GM12878 (cell line): ENCODE measurements around the gene ARSD. TPM values are rescaled to one million over a fixed set of nuclear protein-coding genes. Genes with fewer than 3 reads are reported as not detected.

Source experiments
- ATAC-seq: fragments of 200-7000 bp; cut with Tn5 transposase; 3 replicates; pipeline ENCODE4 v1.9.1; 2020; ENCODE audit warnings: mild to moderate bottlenecking, moderate library complexity
- BruUV-seq: library from RNA; stranded (reverse); fragments of 400-500 nt; replicated peaks from 2 replicates; lab custom pipeline; 2021; lab: Mats Ljungman, UMichigan
- CTCF ChIA-PET: fragments of 300-600 bp; sonication (Branson Sonifier 250); formaldehyde crosslinking; extraction: SDS; loops from one replicate; lab custom pipeline; 2021; ENCODE audit warnings: inconsistent platforms; lab: Yijun Ruan, JAX
- POLR2A ChIA-PET: fragments of 350-600 bp; formaldehyde crosslinking; extraction: SDS; loops from one replicate; lab custom pipeline; 2021; ENCODE audit warnings: inconsistent platforms; lab: Charles Lee
- RAD21 ChIA-PET: fragments of 300-600 bp; sonication (Branson Sonifier 250); formaldehyde crosslinking; loops from one replicate; lab custom pipeline; 2023; ENCODE audit warnings: antibody characterized with exemption; ENCODE audit not compliant: unreplicated experiment; lab: Charles Lee
- SMC1A ChIA-PET: fragments of 300-600 bp; sonication (Branson Sonifier 250); formaldehyde crosslinking; loops from one replicate; lab custom pipeline; 2023; ENCODE audit not compliant: unreplicated experiment, uncharacterized antibody; lab: Charles Lee
- DNase-seq: peaks from one replicate; pipeline ENCODE4 v3.0.0-alpha.2; 2011; ENCODE audit warnings: low read depth, low spot score
- FAIRE-seq: peaks from 3 replicates; lab custom pipeline; 2011; peaks lifted over from hg19 to GRCh38; lab: Jason Lieb, UNC
- H2AFZ ChIP-seq: 2 replicates; pipeline ENCODE4 v1.6.0; 2011; ENCODE audit warnings: low read depth, low read length, control low read depth; ENCODE audit not compliant: control insufficient read depth
- H3K27ac ChIP-seq: 2 replicates; pipeline ENCODE4 v1.5.1; 2011; ENCODE audit warnings: control low read depth; ENCODE audit not compliant: control insufficient read depth, insufficient read depth
- H3K27me3 ChIP-seq, 2 experiments: replicated peaks in 1 of 2; 2 replicates each; pipeline versions ENCODE4 v1.6.0 to v1.6.1; 2011; ENCODE audit warnings: low read length in 1 of 2; ENCODE audit not compliant: control insufficient read depth in 2 of 2, insufficient read depth in 2 of 2
- H3K36me3 ChIP-seq, 2 experiments: 2 replicates each; pipeline ENCODE4 v1.5.1; 2011; ENCODE audit warnings: low read length in 1 of 2; ENCODE audit not compliant: control insufficient read depth in 2 of 2, insufficient read depth in 2 of 2
- H3K4me1 ChIP-seq: 2 replicates; pipeline ENCODE4 v1.6.1; 2011; ENCODE audit warnings: mild to moderate bottlenecking, low read length, moderate library complexity, mixed read lengths; ENCODE audit not compliant: control insufficient read depth, insufficient read depth
- H3K4me2 ChIP-seq: 2 replicates; pipeline ENCODE4 v1.6.0; 2011; ENCODE audit warnings: control low read depth; ENCODE audit not compliant: control insufficient read depth, insufficient read depth
- H3K4me3 ChIP-seq: fragments of 200-600 bp; sonication (generic); 2 replicates; pipeline ENCODE4 v1.5.1; 2016
- H3K79me2 ChIP-seq: 2 replicates; pipeline ENCODE4 v1.6.0; 2011; ENCODE audit warnings: low read length; ENCODE audit not compliant: control insufficient read depth, insufficient read depth
- H3K9ac ChIP-seq: 2 replicates; pipeline ENCODE4 v1.8.0; 2011; ENCODE audit warnings: low read length, control low read depth, mixed read lengths; ENCODE audit not compliant: control insufficient read depth, insufficient read depth
- H3K9me3 ChIP-seq: replicated peaks from 3 replicates; pipeline ENCODE4 v1.5.1; 2011; ENCODE audit warnings: mild to moderate bottlenecking, low read length; ENCODE audit not compliant: control insufficient read depth, insufficient read depth
- H4K20me1 ChIP-seq: 2 replicates; pipeline ENCODE4 v1.6.0; 2011; ENCODE audit not compliant: control insufficient read depth, insufficient read depth
- FOXK2 ChIP-seq: fragments of 450-650 bp; IDR thresholded peaks from 2 replicates; pipeline ENCODE4 v1.6.1; 2017; ENCODE audit warnings: mild to moderate bottlenecking, moderate library complexity
- HSF1 ChIP-seq: fragments of 150-350 bp; IDR thresholded peaks from 2 replicates; pipeline ENCODE4 v1.6.1; 2014; ENCODE audit warnings: mild to moderate bottlenecking, low read depth, low read length
- MAX ChIP-seq: IDR thresholded peaks from 2 replicates; pipeline ENCODE4 v1.6.1; 2012; ENCODE audit warnings: low read depth, low read length, improper control_type of control experiment
- NFYB ChIP-seq: IDR thresholded peaks from 2 replicates; pipeline ENCODE4 v1.6.1; 2011; ENCODE audit warnings: low read depth, mild to moderate bottlenecking, low read length, improper control_type of control experiment, moderate library complexity; ENCODE audit not compliant: insufficient read depth
- NRF1 ChIP-seq: conservative IDR thresholded peaks from 2 replicates; pipeline ENCODE4 v1.6.1; 2011; ENCODE audit warnings: mild to moderate bottlenecking, low read depth, low read length, improper control_type of control experiment
- PAX8 ChIP-seq: fragments of 450-650 bp; IDR thresholded peaks from 2 replicates; pipeline ENCODE4 v1.6.1; 2017; ENCODE audit warnings: mild to moderate bottlenecking, moderate library complexity
- PRDM15 ChIP-seq: fragments of 450-650 bp; formaldehyde crosslinking; IDR thresholded peaks from 2 replicates; pipeline ENCODE4 v1.4.0; 2020; ENCODE audit warnings: mild to moderate bottlenecking, moderate library complexity
- RELA ChIP-seq: fragments of 450-650 bp; IDR thresholded peaks from 2 replicates; pipeline ENCODE4 v1.8.0; 2014; ENCODE audit warnings: borderline replicate concordance; ENCODE audit not compliant: partially characterized antibody
- SIN3A ChIP-seq: IDR thresholded peaks from 2 replicates; pipeline ENCODE4 v1.6.1; 2012; ENCODE audit warnings: low read depth, low read length, improper control_type of control experiment
- SP1 ChIP-seq: IDR thresholded peaks from one replicate; pipeline ENCODE4 v1.6.1; 2011; ENCODE audit warnings: low read depth, low read length
- STAT3 ChIP-seq: IDR thresholded peaks from 2 replicates; pipeline ENCODE4 v1.6.1; 2011; ENCODE audit warnings: low read depth, low read length, improper control_type of control experiment
- TCF7 ChIP-seq: IDR thresholded peaks from 2 replicates; pipeline ENCODE4 v1.6.1; 2014; ENCODE audit warnings: antibody characterized with exemption, borderline replicate concordance
- WRNIP1 ChIP-seq: IDR thresholded peaks from 2 replicates; pipeline ENCODE4 v1.6.1; 2011; ENCODE audit warnings: low read depth, low read length, improper control_type of control experiment, borderline replicate concordance
- ZSCAN29 ChIP-seq: fragments of 450-650 bp; IDR thresholded peaks from 2 replicates; pipeline ENCODE4 v1.6.1; 2017; ENCODE audit warnings: mild to moderate bottlenecking, moderate library complexity
- WGBS: methylation state at CpG from one replicate; pipeline ENCODE4 v1.1.6; 2016; ENCODE audit warnings: low lambda C conversion rate; ENCODE audit not compliant: insufficient replicate concordance, insufficient coverage; ENCODE audit errors: missing lambda C conversion rate; 5-methylcytosine and 5-hydroxymethylcytosine counted together
- in situ Hi-C: fragments of 300-500 bp; cut with MboI; formaldehyde crosslinking; loops from 9 replicates; pipeline ENCODE4 v1.14.3; 2018; ENCODE audit warnings: mixed read lengths
- intact Hi-C: fragments of 100-400 bp; cut with micrococcal nuclease; formaldehyde crosslinking; loops from one replicate; pipeline ENCODE4 v1.14.2; 2022; ENCODE audit not compliant: unreplicated experiment
- polyA plus RNA-seq, 11 experiments: library from polyadenylated mRNA; depleted of rRNA in 4 of 11; unstranded in 6 of 11; stranded (reverse) in 5 of 11; fragments of >200 nt; fragmentation: Nextera tagmentation in 4 of 11; fragmentation: Illumina TruSeq in 1 of 11; extraction: Ambion mirVana in 4 of 11; extraction: Trizol in 1 of 11; gene quantifications; 1 replicate in 1 of 11; 2 replicates in 10 of 11; pipeline versions ENCODE4 v1.2.1 to v1.2.3, GENCODE V29; 2011 to 2016; ENCODE audit warnings: inconsistent platforms in 2 of 11, missing spikeins in 2 of 11, low read depth in 1 of 11
- total RNA-seq, 4 experiments: library from RNA; depleted of rRNA in 3 of 4; stranded (reverse); fragments of >200 nt in 3 of 4; fragmentation: Illumina TruSeq in 1 of 4; extraction: Trizol in 1 of 4; gene quantifications; 2 replicates each; pipeline versions ENCODE4 v1.2.1 to v1.2.3, GENCODE V29; 2013 to 2021
- TF ChIP-seq, protein P1 (sequence below): IDR thresholded peaks from 2 replicates; pipeline ENCODE4 v1.6.1; 2012; ENCODE audit warnings: low read depth, low read length, improper control_type of control experiment
- TF ChIP-seq, protein P2 (sequence below): IDR thresholded peaks from 2 replicates; pipeline ENCODE4 v1.6.1; 2012; ENCODE audit warnings: low read length, inconsistent platforms

The ARSD gene
- total and polyA plus RNA-seq, 10 of the 15 experiments (the other 5 are each of a cell fraction or from before 2014, with no cell fraction given), result 0.05 to 1.5 (median 0.43) TPM

- TF ChIP-seq, protein P1, sequence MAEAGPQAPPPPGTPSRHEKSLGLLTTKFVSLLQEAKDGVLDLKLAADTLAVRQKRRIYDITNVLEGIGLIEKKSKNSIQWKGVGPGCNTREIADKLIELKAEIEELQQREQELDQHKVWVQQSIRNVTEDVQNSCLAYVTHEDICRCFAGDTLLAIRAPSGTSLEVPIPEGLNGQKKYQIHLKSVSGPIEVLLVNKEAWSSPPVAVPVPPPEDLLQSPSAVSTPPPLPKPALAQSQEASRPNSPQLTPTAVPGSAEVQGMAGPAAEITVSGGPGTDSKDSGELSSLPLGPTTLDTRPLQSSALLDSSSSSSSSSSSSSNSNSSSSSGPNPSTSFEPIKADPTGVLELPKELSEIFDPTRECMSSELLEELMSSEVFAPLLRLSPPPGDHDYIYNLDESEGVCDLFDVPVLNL, result no peak
Observed at GRCh38 chrX:2955838-2956237, 26.7 kb upstream of the ARSD start (continued).

DNA sequence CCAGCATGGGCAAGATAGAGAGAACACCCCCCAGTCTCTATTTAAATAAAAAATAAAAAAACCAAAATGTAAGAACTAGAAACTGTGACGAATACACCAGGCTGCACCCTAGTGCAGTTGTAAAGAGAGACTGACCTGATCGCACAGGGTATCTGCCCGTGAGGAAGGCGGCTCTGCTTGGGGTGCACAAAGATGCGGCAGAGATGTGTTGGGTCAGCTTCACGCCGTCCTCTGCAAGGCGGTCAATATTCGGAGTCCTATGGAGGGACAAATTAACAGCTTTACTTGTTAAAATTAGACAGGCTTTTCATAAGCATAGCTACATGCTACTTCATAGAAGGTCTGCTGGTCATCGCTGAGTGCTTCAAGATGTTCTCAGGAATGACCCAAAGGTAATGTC, 26.1 kb upstream of the ARSD start:
- H3K4me2 ChIP-seq, result no peak overlapping the region
- intact Hi-C loops (no loop called here), in situ Hi-C loops (no loop called here)
- H3K4me3 ChIP-seq, result no peak overlapping the region
- ChIA-PET CTCF (no interaction called here), POLR2A (no interaction called here), SMC1A (no interaction called here), RAD21 (no interaction called here)
- no peaks in the 10 kb centered on the region for H3K36me3 ChIP-seq
- H3K27me3 ChIP-seq, result no peaks in the 10 kb centered on the region
- H3K79me2 ChIP-seq, result no peaks in the 10 kb centered on the region
- no peak overlapping the region for H3K27ac ChIP-seq
- BruUV-seq, result no TSS peak
- TF ChIP-seq NFYB (no peak), NRF1 (no peak), ZSCAN29 (no peak), TCF7 (no peak), WRNIP1 (no peak), SIN3A (no peak), HSF1 (no peak), MAX (no peak), PRDM15 (no peak), RELA (no peak), STAT3 (no peak), SP1 (no peak), FOXK2 (no peak), PAX8 (no peak)
- TF ChIP-seq, protein P2, sequence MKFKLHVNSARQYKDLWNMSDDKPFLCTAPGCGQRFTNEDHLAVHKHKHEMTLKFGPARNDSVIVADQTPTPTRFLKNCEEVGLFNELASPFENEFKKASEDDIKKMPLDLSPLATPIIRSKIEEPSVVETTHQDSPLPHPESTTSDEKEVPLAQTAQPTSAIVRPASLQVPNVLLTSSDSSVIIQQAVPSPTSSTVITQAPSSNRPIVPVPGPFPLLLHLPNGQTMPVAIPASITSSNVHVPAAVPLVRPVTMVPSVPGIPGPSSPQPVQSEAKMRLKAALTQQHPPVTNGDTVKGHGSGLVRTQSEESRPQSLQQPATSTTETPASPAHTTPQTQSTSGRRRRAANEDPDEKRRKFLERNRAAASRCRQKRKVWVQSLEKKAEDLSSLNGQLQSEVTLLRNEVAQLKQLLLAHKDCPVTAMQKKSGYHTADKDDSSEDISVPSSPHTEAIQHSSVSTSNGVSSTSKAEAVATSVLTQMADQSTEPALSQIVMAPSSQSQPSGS, result no peak
- ATAC-seq (no peak), FAIRE-seq (no peak), DNase-seq (no peak)
- 71% methylated on average over 10 of the region's 10 CpGs for WGBS
- H2AFZ ChIP-seq, result no peak overlapping the region
- no peaks in the 10 kb centered on the region for H4K20me1 ChIP-seq
- H3K9me3 ChIP-seq, result no peaks in the 10 kb centered on the region
- H3K9ac ChIP-seq, result no peak overlapping the region
- H3K4me1 ChIP-seq, result no peaks in the 10 kb centered on the region
